ENCODE measurements around the gene NR2F1-AS1.
A peak's percentile ranks its signal among the peaks of the same experiment; 100 is the strongest.

The NR2F1-AS1 gene

DNA sequence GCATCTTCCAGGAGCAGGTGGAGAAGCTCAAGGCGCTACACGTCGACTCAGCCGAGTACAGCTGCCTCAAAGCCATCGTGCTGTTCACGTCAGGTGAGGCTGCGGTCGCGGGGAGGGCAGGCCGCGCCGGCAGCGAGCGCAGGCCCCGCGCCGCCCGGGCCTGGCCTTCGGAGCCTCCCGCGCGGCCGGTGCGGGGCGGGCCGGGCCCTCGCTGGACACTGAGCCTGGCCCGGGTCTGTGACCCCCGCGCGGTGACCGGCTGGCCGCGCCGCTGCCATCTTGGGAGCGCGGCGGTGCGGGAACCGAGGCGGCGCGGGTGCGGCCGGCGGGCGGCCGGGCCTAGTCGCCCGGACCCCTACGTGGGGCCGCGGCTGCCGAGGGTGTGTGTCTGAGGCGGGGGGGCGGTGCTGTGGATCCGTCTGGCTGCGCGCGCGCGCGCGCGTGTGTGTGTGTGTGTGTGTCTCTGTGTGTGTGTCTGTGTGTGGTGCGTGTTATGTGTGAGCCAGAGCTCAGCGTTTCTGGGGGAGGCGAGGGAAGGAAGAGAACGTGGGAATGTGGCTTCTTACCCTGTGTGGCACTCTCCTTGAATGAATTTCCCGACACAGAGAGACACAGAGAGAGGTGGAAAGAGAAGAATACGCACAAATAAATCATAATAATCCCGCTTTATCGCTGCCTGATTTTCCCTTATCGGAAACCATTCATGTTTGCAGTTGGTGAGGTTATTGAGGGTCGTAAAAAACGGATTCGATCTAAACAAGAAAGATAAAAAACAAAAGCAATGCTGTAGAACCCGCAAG is 7.5 kb upstream of the NR2F1-AS1 start:
- Mint-ChIP-seq H3K4me1 (ENCODE audit: low read depth) (peaks cover 16% of the 10 kb centered on the region), H3K36me3 (ENCODE audit: low read depth) (no peaks in the 10 kb centered on the region), H3K4me3 (no peak overlapping the region), H3K9me3 (no peaks in the 10 kb centered on the region), H3K27me3 (peaks cover 73% of the 10 kb centered on the region), H3K27ac (no peak overlapping the region)
- intact Hi-C loops (cut with micrococcal nuclease), result no loop called here

DNA sequence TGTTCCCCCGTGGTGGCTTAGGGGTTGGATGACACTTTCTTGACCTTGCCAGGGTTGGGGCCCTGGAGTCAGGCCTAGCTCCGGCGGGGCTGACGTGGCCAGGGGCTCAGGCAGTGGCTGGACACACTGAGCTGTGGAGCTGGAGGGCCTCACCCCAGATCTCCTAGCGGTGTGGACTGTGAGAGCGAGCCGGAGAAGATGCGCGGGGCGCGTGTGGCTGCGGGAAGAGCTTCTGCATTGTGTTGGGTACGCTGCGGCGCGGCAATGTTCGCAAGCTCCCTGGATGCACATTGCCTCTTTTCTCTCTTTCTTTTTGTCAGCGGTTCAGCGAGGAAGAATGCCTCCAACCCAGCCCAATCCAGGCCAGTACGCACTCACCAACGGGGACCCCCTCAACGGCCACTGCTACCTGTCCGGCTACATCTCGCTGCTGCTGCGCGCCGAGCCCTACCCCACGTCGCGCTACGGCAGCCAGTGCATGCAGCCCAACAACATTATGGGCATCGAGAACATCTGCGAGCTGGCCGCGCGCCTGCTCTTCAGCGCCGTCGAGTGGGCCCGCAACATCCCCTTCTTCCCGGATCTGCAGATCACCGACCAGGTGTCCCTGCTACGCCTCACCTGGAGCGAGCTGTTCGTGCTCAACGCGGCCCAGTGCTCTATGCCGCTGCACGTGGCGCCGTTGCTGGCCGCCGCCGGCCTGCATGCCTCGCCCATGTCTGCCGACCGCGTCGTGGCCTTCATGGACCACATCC is 6.8 kb upstream of the NR2F1-AS1 start:
- Mint-ChIP-seq H3K4me1 (ENCODE audit: low read depth) (peaks cover 16% of the 10 kb centered on the region), H3K27ac (no peak overlapping the region), H3K36me3 (ENCODE audit: low read depth) (no peaks in the 10 kb centered on the region), H3K4me3 (no peak overlapping the region), H3K9me3 (no peaks in the 10 kb centered on the region), H3K27me3 (peaks cover 65% of the 10 kb centered on the region)
- intact Hi-C loops (cut with micrococcal nuclease), result no loop called here

DNA sequence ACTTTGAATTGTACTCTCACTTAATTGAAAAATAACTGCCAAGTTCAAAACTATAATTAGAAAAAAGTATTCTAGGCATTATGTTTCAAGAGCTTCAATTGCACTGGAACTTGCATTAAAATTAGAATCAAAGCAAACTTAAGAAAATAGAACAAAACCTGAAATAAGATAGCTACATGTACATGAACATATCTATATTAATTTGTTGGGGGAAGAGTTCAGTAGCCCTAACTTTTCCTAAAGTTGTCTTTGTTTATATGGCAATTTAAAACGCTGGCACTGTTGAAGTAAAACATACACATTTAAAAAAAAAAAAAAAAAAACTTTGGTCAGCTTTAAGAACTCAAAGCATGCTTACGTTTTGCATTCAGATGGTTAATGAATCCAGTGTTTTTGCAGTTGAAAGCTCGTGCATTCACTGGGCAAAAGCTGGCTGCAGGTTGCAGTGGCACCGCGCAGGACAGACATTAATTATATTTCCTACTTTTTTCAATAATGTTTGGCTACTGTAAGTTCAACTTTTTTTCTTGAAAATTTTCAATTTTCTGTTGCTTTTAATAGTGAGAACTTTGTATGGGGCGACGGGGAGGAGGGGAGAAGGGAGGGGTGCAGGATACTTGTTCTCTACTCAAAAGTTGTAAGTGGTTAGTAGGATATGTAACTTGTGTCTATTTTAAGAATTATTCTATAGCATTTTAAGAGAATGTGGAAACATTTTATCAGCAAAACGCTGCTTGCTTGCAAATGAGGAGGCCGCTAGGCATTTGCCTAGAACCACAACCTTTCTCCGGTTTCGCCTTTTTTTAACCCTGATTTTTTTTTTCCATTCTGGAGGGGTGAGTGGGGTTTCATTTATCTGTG is 5.9 kb upstream of the NR2F1-AS1 start:
- no peak overlapping the region for H3K4me3 Mint-ChIP-seq
- H3K36me3 Mint-ChIP-seq (ENCODE audit: low read depth), result no peaks in the 10 kb centered on the region
- H3K27me3 Mint-ChIP-seq, result peaks cover 58% of the 10 kb centered on the region
- intact Hi-C loops (cut with micrococcal nuclease), result no loop called here
- H3K9me3 Mint-ChIP-seq, result no peaks in the 10 kb centered on the region
- no peak overlapping the region for H3K27ac Mint-ChIP-seq
- H3K4me1 Mint-ChIP-seq (ENCODE audit: low read depth), result peaks cover 16% of the 10 kb centered on the region

DNA sequence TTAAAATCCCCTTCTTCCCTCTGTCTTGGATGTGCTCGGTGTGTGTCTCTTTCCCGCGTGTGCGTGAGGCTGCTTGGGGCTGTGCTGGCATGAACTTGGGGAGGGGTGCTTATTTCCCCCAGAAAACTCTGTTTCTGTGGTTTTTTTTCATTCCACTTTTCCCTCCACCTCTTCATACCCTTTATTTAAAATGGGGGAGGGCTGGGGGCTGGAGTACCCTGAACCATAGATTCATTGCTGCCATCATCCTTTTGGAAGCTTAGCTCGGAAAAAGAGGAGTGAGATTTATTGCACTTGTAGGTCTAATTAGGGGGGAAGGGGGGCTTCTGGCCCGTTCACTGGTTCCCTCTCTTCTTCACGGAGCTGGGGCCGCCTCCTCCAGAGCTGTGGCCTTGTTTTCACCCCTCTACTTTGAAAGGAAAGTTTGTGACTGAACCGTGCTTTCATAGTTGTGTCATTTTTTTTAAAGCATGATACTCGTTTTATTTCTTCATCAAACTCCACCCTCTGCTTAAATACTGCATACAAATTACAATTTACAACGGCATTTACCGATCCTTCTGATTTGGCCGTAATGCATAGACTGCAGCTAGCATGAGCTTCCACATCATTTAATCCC is 4.9 kb upstream of the NR2F1-AS1 start:
- Mint-ChIP-seq H3K36me3 (ENCODE audit: low read depth) (no peaks in the 10 kb centered on the region), H3K27me3 (peaks cover 49% of the 10 kb centered on the region), H3K27ac (no peak overlapping the region), H3K9me3 (no peaks in the 10 kb centered on the region), H3K4me1 (ENCODE audit: low read depth) (peaks cover 19% of the 10 kb centered on the region), H3K4me3 (peak overlapping the region; percentile 57)
- intact Hi-C loops (cut with micrococcal nuclease), result no loop called here

DNA sequence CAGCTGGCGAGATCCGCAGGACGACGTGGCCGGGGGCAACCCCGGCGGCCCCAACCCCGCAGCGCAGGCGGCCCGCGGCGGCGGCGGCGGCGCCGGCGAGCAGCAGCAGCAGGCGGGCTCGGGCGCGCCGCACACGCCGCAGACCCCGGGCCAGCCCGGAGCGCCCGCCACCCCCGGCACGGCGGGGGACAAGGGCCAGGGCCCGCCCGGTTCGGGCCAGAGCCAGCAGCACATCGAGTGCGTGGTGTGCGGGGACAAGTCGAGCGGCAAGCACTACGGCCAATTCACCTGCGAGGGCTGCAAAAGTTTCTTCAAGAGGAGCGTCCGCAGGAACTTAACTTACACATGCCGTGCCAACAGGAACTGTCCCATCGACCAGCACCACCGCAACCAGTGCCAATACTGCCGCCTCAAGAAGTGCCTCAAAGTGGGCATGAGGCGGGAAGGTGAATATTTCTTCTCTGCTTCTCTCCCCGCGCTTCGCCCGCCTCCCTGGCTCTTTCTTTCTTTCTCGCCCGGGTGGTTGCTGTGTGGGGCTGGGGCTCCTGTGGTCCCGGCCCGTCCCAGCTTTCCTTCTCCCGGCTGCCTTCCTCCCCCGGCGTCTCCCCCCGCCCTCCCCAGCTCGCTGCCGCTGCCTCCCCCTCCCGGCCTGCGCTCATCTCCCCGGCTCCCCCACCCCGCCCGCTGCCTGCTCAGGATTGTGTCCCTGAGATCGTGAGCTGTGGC is 4.2 kb upstream of the NR2F1-AS1 start:
- peaks cover 26% of the 10 kb centered on the region for H3K4me1 Mint-ChIP-seq (ENCODE audit: low read depth)
- no peak overlapping the region for H3K27ac Mint-ChIP-seq
- no peaks in the 10 kb centered on the region for H3K9me3 Mint-ChIP-seq
- peaks cover 42% of the 10 kb centered on the region for H3K27me3 Mint-ChIP-seq
- H3K4me3 Mint-ChIP-seq, result peak overlapping the region; percentile 57
- H3K36me3 Mint-ChIP-seq (ENCODE audit: low read depth), result no peaks in the 10 kb centered on the region
- intact Hi-C loops (cut with micrococcal nuclease), result no loop called here

DNA sequence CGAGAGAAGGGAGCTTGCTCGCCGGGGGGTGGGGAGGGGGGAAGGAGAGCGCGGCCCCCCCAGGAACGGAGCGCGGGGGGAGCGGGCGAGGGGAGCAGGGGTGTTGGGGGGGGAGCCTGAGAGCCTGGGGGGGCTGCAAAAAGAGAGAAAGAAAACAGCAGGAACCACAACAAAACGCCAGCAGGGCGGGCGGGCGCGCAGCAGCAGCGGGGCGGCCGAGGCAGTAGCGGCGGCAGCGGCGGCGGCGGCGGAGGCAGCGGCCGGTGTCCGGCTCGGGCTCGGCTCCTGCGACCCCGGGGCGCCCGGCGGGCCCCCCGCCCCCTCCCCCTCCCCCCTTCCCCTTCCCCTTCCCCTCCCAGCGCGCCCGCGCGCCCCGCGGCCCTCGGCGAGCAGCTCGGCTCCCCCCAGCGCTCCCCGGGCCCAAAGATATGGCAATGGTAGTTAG is 3.6 kb upstream of the NR2F1-AS1 start:
- H3K36me3 Mint-ChIP-seq (ENCODE audit: low read depth), result no peaks in the 10 kb centered on the region
- H3K4me3 Mint-ChIP-seq, result peak overlapping the region; percentile 64
- no peak overlapping the region for H3K27ac Mint-ChIP-seq
- H3K27me3 Mint-ChIP-seq, result peaks cover 36% of the 10 kb centered on the region
- intact Hi-C loops (cut with micrococcal nuclease), result loop anchor here (5.0 kb wide), 1 partner anchor 328 kb away; no protein-coding TSS in a partner anchor
- H3K9me3 Mint-ChIP-seq, result no peaks in the 10 kb centered on the region
- peaks cover 32% of the 10 kb centered on the region for H3K4me1 Mint-ChIP-seq (ENCODE audit: low read depth)

DNA sequence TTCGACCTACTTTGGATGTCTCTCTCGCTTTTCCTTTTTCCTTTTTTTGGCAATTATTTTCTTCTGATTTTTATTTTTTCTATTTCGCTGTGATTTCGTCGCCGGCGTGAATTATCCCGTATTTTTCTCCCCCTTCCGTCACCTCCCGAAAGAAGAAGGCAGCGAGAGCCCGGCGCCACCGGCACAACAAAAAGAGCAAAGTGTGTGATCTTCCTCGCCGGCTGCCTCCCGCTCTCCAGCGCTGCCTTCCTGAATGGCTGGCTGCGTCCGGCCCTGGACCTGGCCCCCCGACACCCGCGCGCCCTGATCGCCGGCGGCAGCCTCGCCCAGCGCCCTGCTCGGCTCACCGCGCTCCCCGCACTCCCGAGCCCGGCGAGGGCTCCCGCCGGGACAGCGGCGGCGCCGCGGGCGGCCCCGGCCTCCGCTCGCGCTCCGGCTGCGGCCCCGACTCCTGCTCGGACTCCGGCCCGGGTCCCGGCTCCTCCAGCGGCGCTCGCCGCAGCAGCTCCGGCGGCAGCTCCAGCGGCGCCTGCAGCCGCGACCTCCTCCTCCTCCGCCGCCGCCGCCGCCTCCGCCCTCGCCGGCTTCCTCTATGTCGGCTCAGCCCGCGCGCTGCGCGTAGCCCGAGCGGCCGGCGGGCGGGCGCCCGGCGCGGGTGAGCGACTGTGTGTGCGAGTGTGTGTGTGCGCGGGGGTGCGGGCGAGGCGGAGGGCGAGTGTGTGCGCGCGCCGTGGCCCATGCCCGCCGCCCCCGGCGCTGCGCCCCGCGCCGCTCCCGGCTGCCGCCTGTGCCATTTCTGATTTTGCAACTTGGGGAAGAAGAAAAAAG is 3.0 kb upstream of the NR2F1-AS1 start:
- no peak overlapping the region for H3K27ac Mint-ChIP-seq
- peaks cover 31% of the 10 kb centered on the region for H3K27me3 Mint-ChIP-seq
- H3K4me3 Mint-ChIP-seq, result peak overlapping the region; percentile 73
- no peaks in the 10 kb centered on the region for H3K36me3 Mint-ChIP-seq (ENCODE audit: low read depth)
- peaks cover 38% of the 10 kb centered on the region for H3K4me1 Mint-ChIP-seq (ENCODE audit: low read depth)
- H3K9me3 Mint-ChIP-seq, result no peaks in the 10 kb centered on the region
- intact Hi-C loops (cut with micrococcal nuclease), result loop anchor here (5.0 kb wide), 1 partner anchor 328 kb away; no protein-coding TSS in a partner anchor

DNA sequence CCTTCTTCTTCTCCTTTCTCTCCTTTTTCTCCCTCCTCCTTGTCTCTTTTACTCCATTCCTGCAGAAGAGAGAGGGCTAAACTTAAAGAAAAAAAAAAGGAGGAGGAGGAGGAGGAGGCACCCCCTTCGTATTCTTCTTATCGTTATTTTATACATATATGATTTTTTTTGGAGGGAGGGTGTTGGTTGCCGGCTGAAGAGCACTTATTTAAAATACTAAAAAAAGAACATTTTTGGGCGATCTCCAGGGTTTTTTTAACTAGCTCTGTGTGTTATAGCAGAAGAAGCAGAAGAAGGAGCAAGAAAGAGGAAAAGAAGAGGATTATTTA is 2.4 kb upstream of the NR2F1-AS1 start:
- H3K4me3 Mint-ChIP-seq, result peak overlapping the region; percentile 73
- no peaks in the 10 kb centered on the region for H3K9me3 Mint-ChIP-seq
- H3K36me3 Mint-ChIP-seq (ENCODE audit: low read depth), result no peaks in the 10 kb centered on the region
- intact Hi-C loops (cut with micrococcal nuclease), result loop anchor here (5.0 kb wide), 1 partner anchor 329 kb away; no protein-coding TSS in a partner anchor
- no peak overlapping the region for H3K27ac Mint-ChIP-seq
- H3K4me1 Mint-ChIP-seq (ENCODE audit: low read depth), result peaks cover 43% of the 10 kb centered on the region
- H3K27me3 Mint-ChIP-seq, result peaks cover 26% of the 10 kb centered on the region

DNA sequence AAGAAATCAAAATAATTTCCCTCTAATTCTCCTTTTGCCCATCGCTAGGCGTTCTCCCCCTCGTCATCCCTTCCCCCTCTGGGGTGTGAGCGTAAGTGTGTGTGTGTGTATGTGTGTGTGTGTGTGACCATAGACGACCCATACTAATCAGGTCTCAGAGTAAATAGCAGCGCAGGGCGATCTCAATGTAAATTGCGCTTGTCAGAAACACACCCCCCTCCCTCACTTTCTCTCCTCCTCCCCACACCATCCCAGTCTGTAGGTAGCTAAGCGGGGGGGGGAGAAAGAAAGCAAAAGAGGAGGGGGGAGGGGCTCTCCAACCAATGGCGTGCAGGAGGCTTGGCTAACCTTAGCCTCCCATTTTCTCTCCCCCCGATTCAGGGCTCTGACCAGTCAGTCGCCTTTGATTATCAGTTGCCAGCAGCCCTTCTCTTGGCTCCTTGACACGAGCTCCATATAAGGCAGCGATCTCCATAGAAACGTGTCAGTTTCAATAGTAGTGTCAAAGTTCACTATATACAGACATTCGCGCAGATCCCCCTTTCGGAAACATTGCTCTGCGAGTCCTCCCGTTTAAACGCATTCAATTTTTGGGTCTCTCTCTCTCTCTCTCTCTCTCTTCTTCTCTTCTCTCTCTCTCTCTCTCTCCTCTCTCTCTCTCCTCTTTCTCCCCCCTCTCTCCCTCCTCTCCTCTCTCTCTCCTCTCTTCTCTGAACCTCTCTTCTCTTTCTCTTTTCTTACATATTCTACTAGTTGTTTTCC is 1.8 kb upstream of the NR2F1-AS1 start, which contains the start of gene NR2F1:
Gene NR2F1 (plus strand): TSS at position 546 of the 762 bp plus-strand sequence. CDS start 1,802 bp downstream, outside the sequence.
- Mint-ChIP-seq H3K27ac (no peak within 1 kb of the TSS), H3K4me3 (peak within 1 kb of the TSS; percentile 73)

DNA sequence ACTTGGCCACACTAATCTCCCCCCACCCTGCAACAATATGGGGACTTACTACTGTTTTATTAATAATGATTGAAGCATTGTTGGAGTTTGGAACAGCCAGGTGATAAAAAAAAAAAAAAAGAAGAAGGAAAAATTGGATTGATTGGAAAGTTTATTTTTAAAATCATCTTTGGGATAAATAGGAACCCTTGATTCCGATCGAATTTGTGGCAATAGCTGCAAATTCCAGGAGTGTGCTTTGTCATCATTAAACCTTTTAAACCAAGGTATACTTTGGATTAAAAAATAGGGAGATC is 1.1 kb upstream of the NR2F1-AS1 start:
- Mint-ChIP-seq H3K9me3 (no peaks in the 10 kb centered on the region), H3K27me3 (peaks cover 15% of the 10 kb centered on the region), H3K27ac (no peak overlapping the region), H3K4me3 (no peak overlapping the region), H3K4me1 (ENCODE audit: low read depth) (peaks cover 36% of the 10 kb centered on the region), H3K36me3 (ENCODE audit: low read depth) (no peaks in the 10 kb centered on the region)
- intact Hi-C loops (cut with micrococcal nuclease), result loop anchor here (5.0 kb wide), 1 partner anchor 330 kb away; no protein-coding TSS in a partner anchor

More for the DNA sequence above, 1.8 kb upstream of the NR2F1-AS1 start, which contains the start of gene NR2F1:
- Mint-ChIP-seq H3K36me3 (ENCODE audit: low read depth) (no peaks in the 10 kb centered on the region), H3K9me3 (no peaks in the 10 kb centered on the region), H3K27me3 (peaks cover 22% of the 10 kb centered on the region), H3K4me1 (ENCODE audit: low read depth) (peaks cover 42% of the 10 kb centered on the region)
- intact Hi-C loops (cut with micrococcal nuclease), result loop anchor here (5.0 kb wide), 1 partner anchor 329 kb away; no protein-coding TSS in a partner anchor

DNA sequence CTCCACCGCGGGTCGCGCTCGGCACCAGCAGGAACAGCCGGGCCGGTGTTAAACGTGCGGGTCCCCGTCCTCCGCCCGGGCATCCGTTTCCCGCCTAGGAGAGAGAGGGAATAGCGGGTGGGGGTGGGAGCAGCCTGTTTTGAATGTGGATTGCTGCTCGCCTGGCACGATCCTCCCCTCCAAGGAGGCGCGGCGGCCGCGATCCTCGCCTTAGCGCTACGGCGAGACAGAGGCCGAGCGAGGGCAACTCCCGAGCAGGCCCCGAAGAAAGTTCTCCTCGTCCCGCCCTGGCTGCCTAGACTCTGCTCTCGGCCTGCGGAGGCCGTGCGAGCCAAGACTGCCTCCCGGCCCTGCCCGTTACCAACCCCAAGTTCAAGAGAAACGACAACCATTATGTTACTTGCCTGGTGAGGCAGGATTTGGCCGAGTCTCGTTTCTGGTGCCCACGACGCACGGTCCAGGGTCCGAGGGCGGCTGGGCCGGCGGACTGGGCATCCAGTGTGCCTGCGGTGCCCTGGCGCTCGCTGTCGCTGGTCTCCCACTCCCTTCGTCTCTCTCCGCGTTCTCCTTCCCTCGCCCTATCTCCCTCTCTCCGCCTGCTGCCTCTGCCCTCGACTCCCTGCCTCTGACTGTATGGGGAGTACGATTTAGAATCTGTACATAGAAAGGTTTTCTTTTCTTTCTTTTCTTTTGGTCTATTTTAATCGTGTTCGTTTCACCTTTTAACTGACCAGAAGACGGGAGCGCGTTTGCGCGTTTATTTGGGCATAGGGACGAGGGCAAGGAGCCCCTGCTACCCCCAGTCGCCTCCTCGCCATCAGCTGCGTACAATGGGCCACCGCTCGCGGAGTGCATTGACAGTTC is 724 bp downstream of the NR2F1-AS1 start:
- no peak overlapping the region for H3K27ac Mint-ChIP-seq
- intact Hi-C loops (cut with micrococcal nuclease), result loop anchor here (5.0 kb wide), 1 partner anchor 332 kb away; no protein-coding TSS in a partner anchor
- H3K4me3 Mint-ChIP-seq, result no peak overlapping the region
- peaks cover 17% of the 10 kb centered on the region for H3K27me3 Mint-ChIP-seq
- peaks cover 30% of the 10 kb centered on the region for H3K4me1 Mint-ChIP-seq (ENCODE audit: low read depth)
- no peaks in the 10 kb centered on the region for H3K36me3 Mint-ChIP-seq (ENCODE audit: low read depth)
- no peaks in the 10 kb centered on the region for H3K9me3 Mint-ChIP-seq

Data from dendritic cell treated with granulocyte-macrophage colony-stimulating factor and Interleukin-4, amounts not matched to agents 40 ng/mL and 50 ng/mL, for 4 days (primary cell).